Activated CD4-positive, CD25-positive, alpha-beta regulatory T cell treated with anti-CD3 and anti-CD28 coated beads, Interleukin-2, amount 50 U/mL, for 16 hours (primary cell): ENCODE data around the gene CACNA1D.
"Not testable (repeated sequence)": the region's sequence is repeated elsewhere in the genome, so short reads cannot be mapped to it uniquely, and the experiment has no call there.

Experiments
- DNase-seq: peaks from one replicate; pipeline ENCODE4 v3.0.0-alpha.2; 2020; ENCODE audit warnings: low read depth, low spot score

CACNA1D gene

DNA sequence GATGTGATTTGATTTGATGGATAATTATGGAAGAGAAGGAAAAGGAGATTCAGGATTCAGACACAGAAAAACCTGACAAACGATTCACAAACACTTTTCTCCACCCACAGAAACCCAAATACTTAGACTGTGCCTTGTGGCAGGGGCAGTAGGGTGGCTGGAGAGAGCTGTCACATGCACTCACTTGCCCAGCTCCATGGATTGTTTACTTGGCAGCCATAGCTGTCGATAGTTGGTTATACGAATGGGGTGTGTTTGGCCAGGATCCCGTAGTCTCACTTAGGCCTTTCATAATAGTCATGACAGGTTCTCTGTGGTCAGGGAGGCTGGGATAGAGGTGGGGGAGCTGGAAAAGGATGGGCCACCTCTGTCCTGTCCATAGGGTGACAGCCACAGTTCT is 76.9 kb downstream of the CACNA1D start:
- no peak for DNase-seq

DNA sequence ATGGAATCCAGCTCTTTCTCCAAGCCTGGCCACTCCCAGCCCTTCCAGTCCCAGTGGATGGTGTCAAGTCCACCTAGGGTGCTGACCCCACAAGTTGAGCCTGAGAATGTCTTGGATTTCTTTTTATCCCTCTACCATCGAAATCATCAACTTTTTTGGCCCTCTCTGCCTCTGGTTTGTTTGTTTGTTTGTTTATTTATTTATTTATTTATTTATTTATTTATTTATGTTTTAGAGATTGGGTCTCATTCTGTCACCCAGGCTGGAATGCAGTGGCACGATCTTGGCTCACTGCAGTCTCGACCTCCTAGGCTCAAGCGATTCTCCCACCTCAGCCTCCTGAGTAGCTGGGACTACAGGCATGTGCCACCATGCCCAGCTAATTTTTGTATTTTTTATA is 77.8 kb downstream of the CACNA1D start:
- DNase-seq: not testable (repeated sequence)

DNA sequence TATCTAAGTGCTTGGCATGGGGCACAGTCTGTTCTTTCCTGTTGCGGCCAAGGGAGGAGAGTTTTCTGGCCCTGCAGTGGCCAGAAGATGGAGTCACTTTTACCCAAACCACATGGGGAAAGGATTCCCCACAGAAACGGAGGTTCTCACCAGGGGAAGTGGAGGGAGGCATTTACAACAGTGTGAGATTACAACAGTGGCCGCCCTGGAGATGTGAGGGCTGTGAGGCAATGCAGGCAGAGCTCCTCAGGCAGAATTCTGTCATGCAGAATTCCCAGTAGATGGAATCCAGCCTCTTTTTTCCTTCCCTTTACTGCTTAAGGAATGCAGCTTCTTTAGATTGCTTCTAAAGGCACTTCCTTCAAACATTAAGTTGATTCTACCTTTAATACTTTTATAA is 83.1 kb downstream of the CACNA1D start:
- DNase-seq: no peak

DNA sequence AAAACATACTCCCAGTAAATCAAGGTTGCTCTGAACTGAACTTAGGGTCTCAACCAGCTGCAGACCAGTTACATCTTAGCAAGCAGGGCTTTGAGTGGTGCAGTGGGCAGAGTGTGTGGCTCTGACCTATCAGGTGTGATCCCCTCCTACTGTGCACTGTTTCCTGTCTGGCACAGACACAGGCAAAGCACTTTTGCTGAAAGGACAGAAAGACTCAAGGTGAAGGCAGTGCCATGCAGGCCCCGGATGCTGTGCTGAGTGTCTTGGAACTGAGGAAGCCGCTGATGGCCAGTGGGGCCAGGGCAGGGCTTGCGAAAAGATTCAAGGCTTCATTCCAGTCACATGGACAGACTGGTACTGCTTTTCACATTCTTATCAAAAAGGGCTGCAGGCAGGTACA is 85.2 kb downstream of the CACNA1D start:
- no peak for DNase-seq

DNA sequence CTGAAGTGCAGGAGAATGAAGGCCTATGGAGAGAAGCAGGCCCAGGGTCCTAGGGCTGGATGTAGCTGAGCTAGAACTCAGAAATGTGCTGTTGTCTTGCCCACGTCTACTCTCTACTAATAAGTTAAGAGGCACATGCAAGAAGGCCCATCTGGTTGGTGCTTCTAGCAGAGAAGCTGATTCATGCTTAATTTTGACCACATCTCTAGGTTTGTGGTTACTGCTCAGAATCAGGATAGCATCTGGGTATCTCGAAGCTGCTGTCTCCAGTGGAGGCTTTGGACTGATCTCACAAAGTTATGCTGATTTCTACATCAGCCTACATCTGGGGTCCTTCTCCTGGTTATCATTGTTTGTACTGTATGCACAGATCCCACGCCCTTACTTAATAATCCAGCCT is 87.3 kb downstream of the CACNA1D start:
- DNase-seq: no peak

DNA sequence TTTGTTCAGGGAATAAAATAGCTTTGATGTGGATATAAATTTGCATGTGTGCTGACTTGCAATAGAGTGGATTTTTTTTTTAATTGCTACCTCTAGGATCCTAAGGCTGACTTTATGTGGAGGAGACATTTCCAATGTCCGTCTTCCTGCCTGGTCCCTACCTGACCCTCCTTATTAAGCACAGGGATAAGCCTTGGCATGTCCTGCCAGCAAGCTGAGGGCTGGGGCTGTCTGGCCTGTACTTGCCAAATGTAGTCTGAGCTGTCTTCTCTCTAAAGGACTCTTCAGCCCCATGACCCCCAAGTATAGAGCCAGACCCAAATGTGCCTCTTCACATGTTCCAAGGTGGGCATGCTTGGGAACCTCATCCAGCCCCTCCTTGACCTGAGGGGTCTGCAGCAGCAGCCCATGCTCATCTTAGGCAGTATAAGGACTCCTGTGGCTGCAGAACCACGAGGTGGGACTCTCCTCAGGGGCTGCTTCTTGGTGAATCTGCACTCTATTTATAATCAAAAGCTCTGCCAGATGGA is 88.8 kb downstream of the CACNA1D start:
- DNase-seq: no peak

DNA sequence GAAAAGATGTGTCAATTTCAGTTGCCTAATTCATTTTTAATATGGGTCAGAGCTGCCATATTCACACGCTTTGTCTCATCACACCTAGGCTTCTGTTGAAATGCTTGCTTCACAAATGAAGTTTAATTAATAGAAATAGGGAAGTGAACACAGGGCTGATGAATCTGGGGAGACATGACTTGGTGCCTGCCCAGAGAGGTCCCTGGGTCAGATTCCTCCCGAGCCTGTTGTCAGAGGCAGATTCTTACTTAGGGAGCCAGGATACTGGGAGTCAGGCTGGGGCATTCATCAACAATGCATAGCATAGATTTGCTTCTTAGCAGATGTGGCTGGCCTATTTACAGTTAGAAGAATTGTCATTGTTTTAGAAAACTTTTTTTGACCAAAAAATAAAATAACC is 90.6 kb downstream of the CACNA1D start:
- no peak for DNase-seq

DNA sequence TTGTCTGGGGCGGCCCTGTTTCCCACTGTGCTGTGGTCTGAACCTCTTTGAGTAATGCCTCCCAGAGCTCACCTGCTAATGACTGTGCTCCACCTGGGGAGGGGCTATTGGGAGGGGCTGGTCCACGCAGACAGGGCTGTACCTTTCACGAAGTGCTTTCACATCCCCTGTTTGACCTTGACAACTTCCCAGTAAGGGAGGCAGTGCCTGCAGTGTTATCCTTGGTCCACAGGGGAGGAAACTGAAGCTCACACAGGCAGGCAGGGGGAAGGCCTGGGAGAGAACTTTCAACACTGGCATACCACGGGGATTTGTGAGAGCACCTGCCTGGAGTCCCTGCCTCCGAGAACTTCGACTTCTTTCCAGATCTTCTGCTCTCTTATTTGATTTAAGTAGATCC is 91.2 kb downstream of the CACNA1D start:
- DNase-seq: no peak

DNA sequence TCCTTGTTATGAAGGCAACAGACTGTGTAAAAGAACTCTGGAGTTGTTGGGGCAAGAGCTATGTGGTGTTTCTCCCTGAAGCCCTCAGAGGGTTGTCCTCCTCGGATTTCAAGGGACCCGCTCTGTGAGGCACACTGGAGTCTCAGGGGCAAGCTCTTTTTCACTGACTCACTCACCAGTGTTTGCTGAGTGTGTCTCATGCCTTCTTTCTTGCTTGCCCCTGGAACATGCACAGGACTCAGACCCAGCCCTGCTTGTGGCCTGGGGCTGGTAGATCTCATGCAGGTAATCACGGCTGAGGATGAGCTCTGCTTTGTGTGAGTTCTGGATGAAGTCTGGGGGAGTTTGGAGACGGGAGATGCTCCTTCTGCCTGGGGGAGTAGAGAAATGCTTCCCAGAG is 93.7 kb downstream of the CACNA1D start:
- DNase-seq: no peak

DNA sequence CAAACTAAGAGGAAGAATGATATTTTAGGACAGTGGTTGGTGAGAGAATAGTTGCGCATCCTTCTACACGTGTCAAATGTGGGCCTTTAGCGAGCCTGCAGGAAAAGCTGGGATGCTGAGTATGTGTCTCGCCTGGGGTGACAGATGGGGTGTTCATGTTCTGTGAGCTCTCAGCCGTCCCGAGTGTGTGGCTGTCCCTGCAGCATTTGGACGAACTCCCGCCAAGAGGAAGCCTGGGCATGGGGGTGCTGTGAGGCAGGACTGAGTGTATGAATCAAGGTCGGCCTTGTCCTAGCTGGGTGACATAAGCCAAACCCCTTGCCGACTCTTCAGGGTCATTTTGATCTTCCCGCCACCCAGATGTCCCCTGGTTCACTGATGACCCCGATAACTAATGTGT is 94.8 kb downstream of the CACNA1D start:
- DNase-seq: no peak

DNA sequence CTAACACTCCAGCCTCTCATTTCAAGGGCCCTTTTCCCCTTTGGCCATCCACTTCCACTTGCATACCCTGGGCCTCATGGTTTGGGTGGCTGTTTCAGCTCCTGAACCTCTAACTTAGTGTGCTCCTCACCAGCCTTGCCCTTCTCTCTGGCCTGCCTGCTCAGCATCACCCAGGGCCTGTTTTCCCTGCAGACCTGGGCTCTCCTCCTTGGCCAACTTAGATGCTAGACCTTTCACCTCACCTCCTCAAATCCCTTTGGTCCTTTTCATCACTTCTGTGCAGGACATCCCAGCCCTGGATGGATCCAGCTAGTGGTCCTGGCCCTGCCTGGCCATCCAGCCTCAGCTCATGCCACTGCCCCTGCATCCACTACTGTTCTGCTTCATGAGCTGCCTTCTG is 95.4 kb downstream of the CACNA1D start:
- no peak for DNase-seq

DNA sequence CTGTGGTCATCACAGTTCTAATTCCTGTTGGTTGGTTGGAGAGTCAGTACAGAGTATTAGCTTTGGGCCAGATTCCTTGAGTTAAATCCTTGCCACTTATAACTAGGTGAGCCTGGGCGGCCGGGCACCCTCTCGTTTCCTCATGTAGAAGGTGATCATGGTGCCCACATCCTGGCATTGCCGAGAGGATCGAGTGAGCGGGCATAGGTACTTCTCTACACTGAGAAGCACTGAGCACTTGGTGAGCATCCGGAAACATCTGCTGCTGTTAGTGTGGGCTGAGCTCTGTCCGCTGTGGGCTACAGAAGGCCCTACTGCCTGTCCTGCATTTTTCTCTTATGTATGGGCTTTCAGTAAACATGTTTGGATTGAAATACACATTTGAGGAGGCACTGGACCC is 96.2 kb downstream of the CACNA1D start:
- no peak for DNase-seq

DNA sequence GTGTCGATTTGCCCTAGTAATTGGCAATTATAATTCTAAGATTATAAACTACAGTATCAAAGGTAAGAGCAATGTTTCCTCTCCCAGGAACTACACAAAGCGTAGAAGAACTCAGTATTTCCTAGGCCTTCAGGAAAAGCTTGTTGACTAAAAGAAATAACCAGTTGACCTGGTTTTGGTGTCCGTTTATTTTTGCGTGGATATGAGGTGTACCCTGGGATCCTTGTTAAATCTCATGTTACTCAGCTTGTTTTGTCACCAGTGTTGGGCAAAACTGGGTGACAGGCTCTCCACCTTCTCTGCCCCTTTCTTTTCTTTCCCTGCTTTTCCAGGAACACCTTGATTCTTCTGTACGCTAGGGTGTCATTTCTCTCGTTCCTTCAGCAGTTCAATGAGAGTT is 97.2 kb downstream of the CACNA1D start:
- no peak for DNase-seq

DNA sequence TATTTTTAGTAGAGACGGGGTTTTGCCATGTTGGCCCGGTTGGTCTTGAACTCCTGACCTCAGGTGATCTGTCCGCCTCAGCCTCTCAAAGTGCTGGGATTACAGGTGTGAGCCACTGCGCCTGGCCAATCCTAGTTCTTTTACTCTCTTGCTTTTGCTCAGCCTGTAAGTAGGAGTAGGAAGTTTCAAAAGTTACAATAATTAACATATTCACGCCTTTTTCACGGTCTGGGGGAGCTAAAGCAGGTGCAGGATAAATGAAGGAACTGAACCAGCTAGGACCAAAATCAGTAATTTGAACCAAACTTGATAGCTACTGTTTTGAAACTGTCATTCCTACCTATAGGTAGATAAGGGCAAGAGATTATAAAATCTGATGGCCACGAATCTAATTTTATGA is 98.5 kb downstream of the CACNA1D start:
- no peak for DNase-seq

DNA sequence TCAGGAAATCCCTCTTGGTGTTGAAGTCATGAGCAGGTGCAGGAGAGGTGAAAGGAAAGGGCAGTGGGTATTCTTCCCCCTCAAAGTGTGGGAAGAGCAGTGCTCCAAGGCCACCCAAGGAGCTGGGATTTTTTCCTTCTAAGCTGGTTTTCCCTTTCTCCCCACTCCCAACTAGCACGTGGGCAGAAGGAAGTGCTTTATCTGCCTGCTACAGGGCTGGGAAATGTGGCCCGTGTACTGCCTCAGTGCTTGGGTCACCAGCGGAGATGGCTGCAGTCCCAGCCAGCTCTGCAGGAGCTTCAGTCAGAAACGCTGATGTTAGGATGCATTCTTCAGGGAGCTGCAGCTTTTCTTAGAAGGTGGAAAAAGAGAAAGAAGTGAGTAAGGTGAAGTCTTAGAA is 99.2 kb downstream of the CACNA1D start:
- DNase-seq: no peak

DNA sequence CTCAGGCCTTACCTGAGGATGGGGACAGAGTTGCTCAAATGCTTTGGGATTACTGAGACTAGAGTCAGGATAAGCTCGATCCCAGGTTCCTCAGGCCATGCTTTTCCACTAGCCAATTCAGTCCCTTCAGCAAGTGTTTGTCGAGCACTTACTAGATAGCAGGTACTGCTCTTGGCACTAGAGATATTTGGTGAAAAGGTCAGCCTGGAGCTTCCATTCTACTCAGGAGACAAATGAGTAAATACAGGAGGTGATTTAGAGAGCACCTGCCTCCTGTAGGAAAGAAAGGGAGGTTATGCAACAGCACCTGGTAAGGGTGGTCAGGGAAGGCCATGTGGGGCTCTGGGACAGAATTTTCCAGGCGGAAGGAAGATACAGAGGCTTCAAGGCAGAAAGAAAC is 99.9 kb downstream of the CACNA1D start:
- no peak for DNase-seq

DNA sequence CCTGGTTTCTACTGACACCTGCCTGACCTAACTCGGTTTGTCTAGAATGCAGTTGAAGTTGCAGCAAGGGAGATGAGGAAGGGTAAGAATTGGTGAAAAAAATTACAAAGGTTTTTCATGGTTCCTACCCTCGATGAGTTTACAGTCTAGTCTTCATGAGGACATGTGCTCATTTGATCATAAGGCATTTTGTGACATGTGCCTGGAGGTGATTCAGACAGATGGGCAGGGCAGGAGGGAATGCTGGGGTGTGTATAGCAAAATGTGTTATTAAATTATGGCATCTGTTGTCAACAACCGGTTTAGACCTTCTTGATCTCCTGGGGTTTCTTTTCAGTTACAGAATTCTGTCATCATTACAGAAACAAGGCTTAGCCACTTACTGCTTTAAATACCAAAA is 101.2 kb downstream of the CACNA1D start:
- DNase-seq: no peak

DNA sequence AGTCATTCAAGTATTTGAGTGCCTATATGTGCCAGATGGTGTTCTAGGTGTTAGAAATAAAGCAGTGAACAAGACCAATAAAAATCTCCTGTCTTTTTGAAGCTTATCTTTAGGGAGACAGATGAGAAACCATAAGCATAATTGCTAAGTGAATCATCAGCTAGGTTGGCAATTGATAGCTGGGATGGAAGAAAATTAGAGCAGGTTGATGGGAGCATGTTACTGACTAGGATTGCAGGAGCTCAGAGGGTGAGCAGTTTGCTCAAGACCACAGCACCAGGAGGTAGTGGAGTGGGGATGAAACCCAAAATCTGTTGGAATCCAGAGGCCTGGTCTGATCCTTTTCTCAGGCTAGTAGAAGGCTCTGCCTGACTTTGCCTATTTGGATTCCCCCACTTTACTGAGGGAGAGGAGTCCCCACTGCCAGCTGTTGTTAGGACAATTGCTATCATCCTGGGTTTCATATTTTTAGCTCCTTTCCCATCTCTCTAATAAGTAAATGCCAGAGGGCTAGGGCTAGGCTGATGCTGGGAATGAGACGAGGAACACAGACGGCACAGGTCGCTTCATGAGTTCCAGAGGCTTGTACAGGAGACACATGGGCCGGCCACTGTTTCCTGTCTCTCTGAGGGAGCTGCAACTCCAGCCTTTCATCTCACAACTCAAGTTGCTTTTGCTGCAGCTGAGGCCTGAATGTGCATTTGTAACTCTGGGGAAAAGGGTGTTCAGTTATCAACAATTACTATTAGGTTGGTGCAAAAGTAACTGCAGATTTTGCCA is 102.9 kb downstream of the CACNA1D start:
- no peak for DNase-seq

DNA sequence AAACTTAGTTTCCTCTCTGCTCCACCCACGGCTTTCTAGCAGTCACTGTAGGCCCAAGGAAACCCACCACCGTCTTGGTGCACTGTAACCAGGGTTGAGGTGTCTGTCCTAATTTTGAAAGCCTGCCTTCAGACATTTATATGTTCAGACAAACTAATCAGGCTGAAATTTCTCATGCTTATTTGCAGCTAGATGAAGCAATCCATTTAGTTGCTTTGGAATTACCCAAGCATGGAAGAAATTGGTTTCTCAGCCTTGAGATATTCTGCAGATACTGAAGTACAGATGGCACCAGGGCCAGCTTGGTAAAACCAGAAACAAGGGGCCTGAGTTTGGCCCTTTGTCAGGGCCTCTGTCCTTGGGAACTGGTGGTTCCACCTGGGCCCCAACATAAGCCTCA is 105.4 kb downstream of the CACNA1D start:
- DNase-seq: no peak

DNA sequence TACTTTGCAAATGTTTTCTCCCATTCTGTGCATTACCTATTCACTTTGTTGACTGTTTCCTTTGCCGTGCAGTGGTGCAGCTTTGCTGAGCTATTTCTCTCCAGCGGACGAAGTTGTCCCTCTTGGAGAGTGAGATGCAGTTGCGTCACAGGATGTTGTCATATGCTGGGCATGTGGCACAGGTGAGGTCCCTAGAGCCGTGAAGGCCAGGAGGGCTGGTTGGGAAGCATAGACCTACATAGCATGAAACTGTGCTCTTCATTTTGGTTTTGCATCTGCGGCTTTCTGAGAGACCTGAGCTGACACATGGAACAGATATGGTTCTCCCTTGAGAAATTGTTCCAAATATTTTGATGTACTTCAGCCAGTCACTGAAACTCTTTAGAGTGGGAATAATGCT is 108.5 kb downstream of the CACNA1D start:
- no peak for DNase-seq

DNA sequence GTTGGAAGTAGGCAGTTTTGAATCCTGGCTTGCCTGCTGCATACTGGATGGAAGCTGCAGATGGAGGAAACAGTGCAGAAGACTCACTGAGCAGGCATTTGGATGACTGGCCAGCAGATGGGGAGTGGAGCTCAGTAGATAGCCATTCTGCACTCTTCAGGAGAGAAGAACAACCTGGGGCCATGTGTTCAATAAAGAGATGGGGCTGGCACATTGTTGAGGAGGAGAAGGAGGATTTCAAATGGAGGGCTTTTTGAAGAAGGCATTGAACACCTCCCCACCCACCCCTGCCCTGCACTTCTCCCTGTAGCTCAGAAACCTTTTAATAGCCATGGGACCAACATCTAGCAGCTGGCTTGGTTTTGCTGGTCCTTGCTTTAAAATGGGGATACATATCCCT is 109.8 kb downstream of the CACNA1D start:
- DNase-seq: no peak

DNA sequence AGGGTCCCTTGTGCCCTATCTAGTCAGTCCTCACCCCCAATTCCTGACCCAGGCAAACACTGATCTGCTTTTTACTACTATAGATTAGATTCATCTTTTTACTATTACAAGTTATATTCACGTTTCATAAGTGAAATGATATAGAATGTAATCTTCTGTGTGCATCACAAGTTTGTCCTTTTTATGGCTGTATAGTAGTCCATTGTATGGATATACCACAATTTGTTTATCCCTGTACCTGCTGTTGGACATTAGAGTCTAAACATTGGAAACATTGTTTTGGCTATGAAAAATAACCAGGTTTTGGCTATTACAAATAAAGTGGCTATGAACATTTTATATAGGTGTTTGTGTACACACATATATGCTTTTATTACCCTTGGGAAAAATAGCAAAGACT is 112.4 kb downstream of the CACNA1D start:
- no peak for DNase-seq

DNA sequence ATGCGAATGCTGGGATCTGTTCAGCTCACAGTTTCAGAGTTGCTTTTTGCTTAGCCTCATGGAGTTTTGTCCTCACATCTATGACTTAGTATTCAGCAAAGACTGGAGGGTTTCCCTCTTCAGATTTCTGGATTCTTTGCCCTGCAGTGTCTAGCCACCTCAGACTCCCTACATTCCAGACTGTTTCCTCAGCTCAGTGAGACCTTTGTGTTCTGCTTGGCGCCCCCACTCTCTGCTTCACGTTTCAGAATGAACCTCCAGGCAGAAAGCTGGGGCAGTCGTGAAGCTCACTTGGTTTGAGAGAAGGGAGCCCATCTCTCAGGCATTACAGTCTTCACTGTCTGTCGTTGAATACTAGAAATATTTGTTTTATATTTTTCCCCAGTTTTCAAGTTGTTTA is 118.1 kb downstream of the CACNA1D start:
- DNase-seq: no peak

DNA sequence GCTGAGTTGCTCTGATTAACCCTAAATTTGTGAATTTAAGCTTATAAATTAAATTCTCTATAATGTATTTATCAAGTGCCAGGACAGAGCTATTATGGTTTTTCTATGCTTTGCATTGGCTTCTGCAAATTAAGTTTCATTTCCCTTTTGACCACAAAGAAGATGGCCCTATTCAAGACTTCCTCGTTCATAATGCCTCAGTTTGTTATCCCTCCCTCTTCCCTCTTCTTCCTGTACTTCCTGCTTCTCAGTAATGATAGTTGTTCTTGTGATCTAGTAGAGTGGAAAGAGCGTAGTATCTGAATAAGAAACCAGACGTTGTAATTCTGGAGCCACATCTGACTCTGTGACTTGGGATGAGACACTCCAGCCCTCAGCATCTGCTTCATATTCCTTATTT is 118.7 kb downstream of the CACNA1D start:
- DNase-seq: no peak
